RPMI7951 (cell line): ENCODE results near the gene ENDOU. TPM values are rescaled to one million over a fixed set of nuclear protein-coding genes. Genes with fewer than 3 reads are reported as not detected.

Experiments
- DNase-seq: peaks from one replicate; pipeline ENCODE4 v3.0.0-alpha.2; 2012; ENCODE audit warnings: low read depth
- total RNA-seq: library from RNA; depleted of rRNA; stranded (reverse); fragments of >200 nt; shearing (Covaris generic); gene quantifications from 2 replicates; pipeline ENCODE4 v1.2.3, GENCODE V29; 2014

The ENDOU gene
- total RNA-seq, 1 experiment from 2014 or later: 0.24 TPM

DNA sequence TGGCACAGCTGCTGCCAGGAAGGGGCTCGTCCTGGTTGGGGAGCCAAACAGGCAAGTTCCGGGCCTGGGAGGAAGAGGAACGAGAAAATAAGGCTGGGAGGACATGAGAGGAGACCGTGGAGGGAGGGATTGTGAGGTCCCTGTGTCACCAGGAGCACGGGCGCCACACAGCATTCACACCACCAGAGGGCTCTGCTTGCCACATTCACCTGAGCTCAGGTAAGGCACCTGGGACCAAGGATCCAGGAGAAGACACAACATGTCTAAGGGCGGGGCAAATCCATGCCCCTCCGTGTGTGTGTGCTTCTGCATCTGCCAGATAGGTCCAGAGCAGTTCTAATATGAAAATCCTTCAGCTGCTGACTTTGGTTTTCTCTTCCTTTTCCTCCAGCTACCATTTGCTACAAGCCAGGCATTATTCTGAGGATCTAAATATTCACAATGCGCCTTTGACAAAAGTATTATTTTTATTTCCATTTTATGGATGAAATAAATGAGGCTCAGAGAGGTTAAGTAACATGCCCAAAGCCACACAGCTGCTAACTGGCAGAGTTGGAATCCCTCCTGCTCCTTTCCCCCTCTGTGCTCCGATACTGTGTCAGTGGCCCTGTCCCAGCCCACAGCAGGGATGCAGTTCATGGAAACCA lies 18.8 kb upstream of the ENDOU start:
- no peak for DNase-seq

DNA sequence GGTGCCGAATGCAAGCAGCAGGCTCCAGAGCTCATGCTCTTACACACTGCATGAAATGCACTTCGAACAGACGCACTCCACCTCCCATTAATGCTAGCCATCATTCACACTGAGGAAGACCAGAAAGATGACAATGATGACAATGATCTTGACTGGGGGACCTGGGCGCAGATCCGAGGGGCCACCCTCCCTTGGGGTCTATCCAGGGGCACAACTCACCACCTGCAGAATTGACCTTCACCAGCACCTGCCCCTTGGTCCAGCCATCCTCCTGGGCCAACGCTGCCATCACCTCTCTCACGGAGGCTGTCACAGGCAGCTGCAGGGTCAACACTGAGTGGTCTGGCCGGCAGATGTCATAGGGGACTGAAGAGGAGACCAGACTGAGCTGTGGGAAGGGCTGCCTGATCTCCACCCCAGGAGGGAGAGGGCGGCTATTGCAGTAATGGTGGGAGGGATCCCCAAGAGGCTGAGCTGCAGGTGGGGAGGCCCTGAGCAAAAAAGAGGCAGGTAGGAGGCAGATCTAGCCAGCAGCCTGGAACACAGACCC lies 18.1 kb upstream of the ENDOU start:
- no peak for DNase-seq

DNA sequence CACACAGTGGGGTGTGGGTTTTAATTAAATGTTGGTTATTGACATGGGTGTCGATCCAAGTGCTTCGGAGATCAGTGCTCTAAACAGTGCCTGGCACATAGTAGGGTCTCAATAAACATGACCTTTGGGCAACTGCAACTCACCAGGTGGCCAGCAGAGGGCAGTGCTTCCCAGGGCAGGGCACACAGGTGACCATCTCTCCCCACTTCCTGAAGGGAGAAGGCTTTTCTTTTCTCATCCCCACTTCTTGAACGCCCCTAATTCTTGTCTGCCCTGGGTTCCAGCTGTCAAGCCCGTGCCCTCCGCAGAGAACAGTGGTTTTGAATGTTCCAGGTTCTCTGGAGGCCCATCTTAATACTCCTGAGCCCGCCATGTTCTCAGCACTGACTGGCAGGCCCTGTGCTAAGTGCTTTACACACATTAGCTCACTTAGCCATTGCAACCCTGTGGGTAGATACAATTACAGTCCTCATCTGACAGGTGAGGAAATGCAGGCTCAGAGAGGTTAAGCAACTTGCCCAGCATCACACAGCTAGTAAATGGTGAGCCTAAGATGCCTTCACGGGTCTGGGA lies 17.0 kb upstream of the ENDOU start:
- peak; percentile 21 for DNase-seq

DNA sequence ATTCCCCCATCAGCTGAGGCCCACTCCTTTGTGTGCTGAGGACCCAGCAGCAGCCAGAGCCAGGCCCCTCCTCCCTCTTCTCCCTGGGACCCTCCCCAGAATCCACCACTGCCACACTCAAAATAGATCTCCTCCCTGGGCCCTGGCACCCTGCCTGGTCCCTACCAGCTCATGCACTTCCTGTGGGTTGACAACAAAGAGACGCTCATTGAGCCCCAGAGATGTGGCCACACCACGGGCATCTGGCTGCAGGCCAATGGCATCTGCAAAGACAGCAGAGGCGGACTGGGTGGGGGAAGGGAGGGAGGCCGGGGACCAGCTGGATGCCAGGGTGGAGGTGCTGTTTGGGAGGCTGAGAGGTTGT lies 16.0 kb upstream of the ENDOU start:
- DNase-seq: peak; percentile 86

DNA sequence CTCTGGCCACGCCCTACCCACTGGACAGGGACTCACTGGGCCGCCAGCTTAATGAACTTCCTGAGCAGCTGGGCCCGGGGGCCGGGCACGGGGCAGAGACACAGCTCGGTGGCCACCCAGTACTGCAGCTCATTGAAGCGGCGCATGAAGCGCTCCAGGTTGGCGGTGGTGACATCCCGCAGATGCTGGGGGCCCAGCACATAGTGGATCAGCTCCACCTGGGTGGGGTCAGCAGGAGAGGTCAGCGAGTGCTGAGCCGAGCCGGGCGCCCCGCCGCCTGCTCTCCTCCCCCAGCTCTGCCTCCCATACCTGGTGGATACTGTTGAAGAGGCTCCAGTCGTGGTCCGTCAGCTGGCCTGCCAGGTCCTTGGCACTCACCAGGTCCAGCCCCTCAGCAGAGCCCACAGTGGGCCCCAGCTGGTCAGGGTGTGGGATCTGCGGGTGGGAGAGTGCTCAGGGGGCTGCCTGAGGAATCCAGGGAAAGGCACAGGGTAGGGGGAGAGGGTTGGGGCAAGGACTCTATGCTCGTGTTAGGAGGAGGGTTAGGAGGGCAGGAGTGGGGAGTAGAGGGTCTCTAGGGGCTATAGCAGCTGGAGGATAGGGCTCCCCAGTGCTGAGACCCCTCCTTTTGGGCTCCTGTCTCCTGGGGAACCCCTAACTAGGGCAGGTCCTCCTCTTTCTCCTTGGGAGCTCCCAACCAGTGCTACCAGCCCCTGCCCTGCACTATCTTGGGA lies 15.5 kb upstream of the ENDOU start:
- no peak for DNase-seq

DNA sequence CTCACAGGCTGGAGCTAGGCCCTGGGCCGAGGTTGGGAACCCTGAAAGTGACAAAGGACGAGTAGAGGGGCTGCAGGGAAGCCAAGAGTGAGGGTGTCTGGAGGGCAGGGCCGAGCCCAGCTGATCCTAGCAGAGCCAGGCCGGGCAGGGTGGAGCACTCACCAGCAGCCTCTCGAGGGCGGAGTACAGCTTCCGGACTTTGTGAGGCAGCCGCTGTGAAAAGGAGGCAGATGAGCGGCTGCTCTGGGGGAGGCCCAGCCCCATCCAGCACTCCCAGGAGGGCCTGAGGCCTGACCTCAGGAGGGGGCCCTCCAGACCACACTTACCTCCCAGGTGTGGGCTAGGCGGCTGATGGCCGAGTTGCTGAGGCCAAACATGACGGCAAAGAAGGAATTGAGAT lies 14.7 kb upstream of the ENDOU start:
- no peak for DNase-seq

DNA sequence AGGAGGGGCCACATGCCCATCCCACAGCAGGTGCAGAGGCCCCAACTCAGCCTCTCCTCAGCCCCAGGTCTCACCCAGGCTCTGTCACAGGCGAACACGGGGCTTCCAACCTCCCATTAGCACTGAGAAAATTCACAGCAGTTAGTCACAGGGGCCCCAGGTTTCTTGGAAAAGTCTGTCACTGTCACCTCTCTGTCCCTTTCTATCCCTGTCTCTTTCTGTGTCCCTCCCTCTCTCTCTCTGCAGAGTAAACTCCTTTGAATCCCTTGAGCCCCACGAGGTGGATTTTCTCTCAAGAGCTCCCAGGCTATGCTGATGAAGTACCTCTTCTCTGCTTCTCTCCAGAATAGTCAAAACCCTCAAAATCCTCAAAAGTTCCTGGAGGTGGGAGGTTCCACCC lies 14.0 kb upstream of the ENDOU start:
- no peak for DNase-seq

DNA sequence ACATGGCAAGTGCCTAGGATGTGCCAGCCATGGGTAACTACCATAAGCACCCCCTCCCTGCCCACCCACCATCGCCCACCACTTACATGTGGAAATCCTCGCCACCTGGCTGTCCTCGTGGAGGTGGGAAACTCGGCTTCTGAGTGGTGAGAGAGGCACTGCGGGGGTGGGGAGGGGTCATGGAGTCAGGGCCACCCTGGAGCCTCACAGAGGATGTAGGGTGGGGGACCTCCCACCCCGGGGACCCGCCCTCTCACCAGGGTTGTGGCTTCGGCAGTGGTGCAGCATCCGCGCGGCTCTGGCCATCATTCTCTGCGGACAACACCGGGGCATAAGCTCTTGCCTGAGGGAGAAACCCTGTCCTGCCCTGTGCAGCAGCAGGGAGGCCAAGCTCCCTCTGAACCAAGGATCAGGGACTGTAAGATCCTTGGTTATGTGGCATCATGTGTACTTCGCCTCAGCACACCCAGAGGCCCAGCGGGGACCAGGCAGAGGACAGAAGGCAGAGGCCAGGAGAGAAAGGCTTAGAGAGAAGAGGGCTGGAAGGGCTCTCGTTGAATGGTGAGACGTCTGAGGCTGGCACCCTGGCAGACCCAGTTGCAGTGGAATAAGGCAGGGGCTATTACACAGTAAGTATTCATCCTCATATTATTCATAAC lies 12.8 kb upstream of the ENDOU start:
- DNase-seq: no peak

DNA sequence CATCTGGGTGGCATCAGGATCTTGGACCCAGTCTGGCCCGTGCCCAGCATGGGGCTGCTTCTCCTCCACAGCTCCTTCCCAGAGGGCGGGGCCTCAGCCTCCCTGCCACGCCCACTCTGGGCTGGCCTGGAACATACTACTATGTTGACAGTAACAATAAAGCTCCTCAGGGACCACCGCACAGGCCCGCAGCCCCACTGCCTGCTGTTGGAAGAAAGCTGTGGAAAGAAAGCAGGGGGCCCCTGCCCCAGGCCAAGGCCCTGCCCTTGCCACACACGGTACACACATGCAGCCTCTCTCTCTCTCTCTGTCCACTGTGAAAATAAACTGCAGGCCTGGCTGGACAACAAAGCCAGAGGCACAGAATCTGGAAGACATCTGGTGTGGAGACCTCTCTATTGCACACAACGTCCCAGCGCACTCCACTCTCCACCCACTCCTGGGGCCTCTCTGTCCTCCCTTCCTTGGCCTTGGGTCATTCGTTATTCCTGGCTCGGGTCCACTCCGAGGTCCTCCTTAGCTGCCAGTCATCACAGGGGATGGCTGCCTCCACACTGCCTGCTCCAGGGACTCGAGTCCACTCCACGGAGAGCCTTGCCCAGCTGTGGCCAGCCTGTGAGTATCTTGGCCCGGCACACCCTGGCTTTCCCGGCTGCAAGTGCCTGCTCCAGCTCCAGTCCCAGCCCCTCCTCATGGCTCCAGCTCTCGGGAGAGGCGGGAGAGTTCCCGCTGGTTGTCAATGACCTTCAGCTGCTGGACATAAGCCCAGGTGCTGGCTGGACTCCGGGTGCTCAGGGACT lies 11.8 kb upstream of the ENDOU start:
- DNase-seq: peak; percentile 97

DNA sequence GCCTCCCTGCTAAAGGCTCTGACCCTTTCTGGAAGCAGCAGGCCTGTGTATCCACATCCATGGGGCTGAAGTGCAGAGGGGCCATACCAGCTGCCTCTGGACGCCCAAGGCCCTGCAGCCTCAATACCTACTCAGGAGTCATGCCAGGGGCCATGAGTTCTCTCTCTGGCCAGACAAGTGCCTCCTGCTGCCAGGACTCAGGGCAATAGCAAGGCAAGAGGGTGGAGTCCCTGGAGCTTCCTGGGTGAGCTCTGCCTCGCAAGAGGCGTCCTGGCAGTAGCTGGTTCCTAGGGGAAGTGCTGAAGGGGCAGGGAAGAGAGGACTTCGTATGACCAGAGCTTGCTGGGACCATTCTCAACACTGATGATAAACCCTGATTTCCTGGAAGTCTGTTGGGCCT lies 10.9 kb upstream of the ENDOU start:
- peak; percentile 11 for DNase-seq

DNA sequence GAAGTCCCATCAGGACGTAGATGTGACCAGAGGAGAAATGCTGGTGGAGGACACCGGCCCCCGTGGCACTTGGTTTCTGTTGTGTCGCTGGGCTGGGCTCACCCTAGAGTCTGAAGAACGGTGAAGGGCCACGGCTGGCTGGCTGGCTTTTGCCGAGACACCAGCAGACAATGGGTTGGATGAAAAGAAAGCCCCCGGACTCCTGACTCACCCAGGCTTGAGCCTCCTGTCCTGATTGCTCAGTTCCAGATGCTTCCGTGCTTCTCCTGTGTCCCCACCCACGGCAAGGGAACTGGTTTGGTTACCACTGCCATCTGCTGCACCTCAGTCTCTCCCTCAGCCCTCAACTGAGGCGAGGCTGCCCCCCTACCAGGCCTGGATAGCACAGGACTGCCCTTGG lies 10.4 kb upstream of the ENDOU start:
- no peak for DNase-seq

DNA sequence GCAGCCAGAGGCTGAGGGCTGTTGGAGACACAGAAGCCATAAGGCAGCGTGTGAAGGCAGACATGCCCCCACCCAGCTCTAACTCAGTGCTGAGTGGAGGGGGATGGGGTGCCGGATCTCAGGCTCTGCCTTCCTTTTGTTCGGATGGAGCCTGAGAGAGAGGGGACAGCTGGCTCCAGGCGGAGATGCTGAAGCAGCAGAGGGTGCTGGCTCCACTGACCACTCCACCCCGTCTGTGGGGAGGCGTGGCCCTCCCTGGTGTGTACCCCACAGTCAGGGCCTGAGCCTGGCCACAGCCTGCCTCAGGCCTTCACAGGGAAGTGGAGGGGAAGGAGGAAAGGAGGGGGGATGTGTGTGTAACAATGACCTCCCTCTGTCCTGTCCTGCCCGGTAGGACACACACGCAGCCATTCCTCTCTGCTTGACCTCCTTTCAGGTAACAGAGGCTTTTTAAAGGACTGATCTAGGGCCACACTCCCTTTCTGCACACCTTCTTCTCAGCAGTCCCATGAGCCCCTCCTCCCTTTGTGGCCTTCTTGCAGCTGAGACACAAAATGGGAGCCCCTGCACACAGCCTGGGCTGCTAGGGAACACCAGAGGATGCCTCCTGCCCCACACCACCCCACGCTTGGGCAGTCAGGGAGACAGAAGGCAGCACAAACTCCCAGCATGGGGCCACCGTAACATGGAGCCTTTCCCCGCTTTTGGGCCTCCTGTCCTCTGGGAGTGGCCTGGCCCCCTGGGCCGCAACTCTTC lies 9.6 kb upstream of the ENDOU start:
- no peak for DNase-seq

DNA sequence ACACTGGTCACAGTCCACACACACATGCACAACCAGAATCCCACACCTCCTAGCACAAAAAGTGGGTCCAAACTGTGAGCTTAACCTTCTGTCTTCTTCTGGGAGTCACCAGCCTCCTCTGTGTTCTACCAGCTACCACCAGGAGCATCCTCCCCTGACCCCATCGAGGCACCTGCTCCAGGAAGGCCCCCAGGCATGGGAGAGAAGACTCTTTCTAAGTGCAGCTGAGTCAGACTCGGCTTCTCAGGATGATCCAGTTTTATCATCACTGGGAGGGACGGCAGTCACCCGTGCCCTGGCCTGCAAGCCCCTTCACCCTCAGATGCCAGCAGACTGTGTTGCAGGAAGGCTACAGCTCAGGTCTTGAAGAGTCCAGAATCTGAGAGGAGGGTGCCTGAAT lies 7.9 kb upstream of the ENDOU start:
- DNase-seq: peak; percentile 14

DNA sequence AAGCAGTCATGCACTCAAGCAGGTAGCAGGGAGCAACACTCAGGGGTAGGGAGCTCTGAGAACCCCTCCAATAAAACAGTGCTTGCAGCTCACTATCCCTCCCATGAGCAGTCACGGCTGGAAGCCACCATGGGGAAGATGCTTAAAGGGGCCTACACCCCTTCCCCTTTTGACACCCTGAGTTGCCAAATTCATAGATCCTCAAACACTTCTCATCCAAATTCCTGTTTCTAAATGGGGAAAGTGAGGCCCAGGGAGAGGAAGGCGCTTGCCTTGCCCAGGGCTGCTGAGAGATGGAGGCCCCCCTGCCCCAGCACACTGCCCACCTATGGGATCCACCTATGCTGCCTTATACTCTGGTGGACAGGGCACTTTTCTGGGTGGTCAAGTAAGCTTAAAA lies 7.2 kb upstream of the ENDOU start:
- no peak for DNase-seq

DNA sequence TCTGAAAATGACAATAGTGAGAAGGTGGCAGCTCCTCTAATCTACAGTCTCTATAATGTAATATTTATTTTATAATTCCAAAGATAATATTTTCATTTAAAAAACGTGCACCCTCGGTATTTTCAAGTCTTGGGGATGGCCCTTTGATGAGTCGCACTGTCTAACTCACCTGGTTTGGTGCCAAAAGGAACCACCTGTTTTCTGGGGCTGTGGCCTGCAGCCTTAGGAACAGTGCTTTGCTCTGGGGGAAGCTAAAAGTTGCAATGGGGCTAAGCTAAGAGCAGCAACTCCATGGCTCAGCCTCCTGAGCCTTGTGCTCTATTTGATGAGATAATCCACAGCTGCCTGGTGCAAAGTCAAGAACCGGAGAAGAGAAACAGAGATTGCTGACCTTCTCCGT lies 6.4 kb upstream of the ENDOU start:
- no peak for DNase-seq

DNA sequence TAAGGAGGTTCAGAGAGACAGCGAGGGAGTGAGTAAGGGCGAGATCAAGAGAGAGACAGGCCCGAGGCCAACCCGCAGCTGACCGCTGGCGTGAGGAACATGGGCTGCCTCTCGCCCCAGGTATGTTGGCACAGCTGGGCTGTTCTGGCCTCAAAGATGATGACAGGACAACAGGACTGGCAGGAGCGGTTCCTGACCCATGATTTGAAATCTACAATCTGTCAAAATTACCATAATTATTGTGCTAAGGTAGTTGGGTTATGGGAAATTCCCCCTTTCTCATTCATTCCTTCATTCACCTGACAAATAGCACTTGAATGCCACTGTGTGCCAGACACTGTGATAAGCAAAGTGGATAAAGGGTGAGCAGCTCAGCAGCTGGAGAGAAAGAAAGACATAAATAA lies 5.1 kb upstream of the ENDOU start:
- DNase-seq: peak; percentile 91

DNA sequence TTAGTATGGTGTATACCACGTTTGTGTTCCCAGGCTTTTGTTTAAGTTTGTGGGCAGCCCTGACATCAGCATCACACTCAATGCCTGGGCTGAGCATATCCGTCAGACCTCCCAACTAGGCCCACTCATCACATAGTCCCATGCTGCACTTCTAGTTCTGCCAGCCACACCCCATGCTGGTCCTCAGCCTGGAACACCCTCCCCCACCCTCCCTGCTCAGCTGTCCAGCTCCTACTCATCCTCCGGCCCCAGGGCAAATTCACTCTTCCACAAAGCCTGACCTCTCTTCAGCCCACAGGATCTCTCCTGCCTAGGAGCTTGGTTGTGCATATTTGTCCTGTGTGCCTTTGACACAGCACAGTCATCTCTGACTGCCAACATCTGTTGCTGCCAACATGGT lies 3.9 kb upstream of the ENDOU start:
- DNase-seq: peak; percentile 94

DNA sequence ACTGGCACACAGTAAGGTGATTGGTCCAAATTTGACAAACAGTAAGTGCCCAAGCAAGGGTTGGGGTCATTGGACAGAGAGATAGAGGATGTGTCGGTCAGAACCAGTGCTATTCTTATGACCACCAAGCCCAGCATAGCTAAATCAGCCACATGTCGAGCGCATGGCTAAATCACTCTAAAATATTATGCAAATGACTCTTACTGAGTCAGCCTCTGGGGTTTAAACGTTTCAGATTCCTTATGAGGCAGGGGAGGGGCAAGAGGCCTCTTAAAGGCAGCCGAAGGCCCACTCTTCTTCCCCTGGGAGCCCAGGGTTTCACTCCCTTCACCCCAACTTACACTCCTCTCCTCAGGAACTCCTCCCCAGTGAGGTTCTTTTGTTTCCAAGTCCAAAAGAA lies 603 bp upstream of the ENDOU start:
- peak; percentile 65 for DNase-seq

DNA sequence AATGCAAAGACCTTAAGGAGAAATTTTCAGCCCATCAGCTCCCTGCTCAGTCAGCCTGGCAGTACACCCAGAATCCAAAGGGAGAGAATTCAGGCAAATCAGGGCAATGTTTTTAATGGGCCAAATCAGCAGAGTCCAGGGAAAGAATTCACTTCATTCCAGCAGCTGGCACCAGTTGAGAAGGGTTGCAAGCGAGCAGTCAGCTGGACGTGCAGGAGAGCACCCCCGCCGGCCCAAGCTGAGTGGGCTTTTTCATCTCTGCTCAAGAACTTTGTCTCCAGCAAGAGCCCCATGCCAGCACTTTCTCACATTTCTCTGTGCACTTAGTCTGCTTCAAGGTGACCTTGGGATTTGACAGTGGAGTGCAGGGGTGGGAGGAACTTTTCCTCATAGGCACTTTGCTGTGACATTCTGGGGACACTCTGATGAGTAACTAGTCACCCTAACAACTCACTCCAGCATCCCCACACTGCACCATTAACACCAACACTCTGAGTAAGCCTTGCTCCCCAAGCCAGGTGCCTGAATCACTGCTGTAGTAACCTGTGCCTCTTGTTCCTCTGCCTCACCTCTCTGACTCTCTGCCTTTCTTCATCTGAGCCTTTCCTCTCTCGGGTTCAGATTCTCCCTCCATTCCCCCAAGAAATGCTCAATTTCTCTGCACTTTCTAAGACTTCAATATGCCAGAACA lies 2.2 kb downstream of the ENDOU start:
- DNase-seq: no peak

DNA sequence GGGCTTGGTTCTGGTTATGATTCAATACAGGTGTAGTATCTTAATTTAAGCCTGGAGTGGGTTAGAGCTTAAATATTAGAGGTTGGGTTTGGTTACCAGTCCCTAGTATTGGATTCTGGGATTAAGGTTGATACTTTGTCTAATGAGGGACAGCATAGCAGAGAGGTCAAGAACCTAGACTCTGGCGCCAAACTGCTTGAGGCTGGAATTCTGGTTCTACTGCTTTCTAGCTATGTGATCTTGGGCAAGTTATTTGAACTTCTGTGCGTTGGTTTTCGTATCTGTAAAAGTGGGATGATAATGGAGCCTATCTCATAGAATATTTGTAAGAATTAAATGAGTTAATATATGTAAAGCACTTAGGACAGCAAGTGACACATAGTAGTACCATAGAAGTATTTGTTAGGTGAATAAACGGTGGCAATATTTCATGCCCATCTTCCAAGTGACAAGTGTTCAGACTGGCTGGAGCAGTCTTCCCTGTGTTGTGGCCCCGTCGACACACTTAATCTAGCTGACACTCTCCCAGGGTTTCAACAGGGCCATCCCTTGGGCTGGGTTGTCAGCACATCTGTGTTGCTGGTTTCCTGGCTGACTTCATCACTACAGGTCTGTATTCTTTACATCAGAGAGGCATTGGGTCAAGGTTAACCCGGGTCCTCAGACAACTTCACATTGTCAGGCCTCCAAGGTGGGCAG lies 3.0 kb downstream of the ENDOU start:
- no peak for DNase-seq
